WERI-Rb-1 (cell line): ENCODE results near the gene SOST.

Experiments used
- DNase-seq: peaks from one replicate; pipeline ENCODE4 v3.0.0-alpha.2; 2020
- H3K27ac ChIP-seq: fragments of 250-450 bp; sonication (Bioruptor Pico); 2 replicates; pipeline ENCODE4 v1.5.1; 2020; ENCODE audit warnings: mild to moderate bottlenecking, moderate library complexity
- H3K27me3 ChIP-seq: fragments of 250-450 bp; sonication (Bioruptor Pico); 2 replicates; pipeline ENCODE4 v1.5.1; 2021; ENCODE audit warnings: mild to moderate bottlenecking, low read depth, moderate library complexity; ENCODE audit not compliant: insufficient read depth, severe bottlenecking
- H3K36me3 ChIP-seq: fragments of 250-450 bp; sonication (Bioruptor Pico); 2 replicates; pipeline ENCODE4 v1.5.1; 2020; ENCODE audit warnings: mild to moderate bottlenecking, moderate library complexity
- H3K4me3 ChIP-seq: 2 replicates; pipeline ENCODE4 v1.5.1; 2011; ENCODE audit warnings: low read depth, mild to moderate bottlenecking, control low read depth, low read length
- H3K9me3 ChIP-seq: fragments of 250-450 bp; sonication (Bioruptor Pico); 2 replicates; pipeline ENCODE4 v1.5.1; 2021; ENCODE audit warnings: mild to moderate bottlenecking, moderate library complexity; ENCODE audit not compliant: severe bottlenecking
- TF ChIP-seq, protein P1 (sequence below): IDR thresholded peaks from 2 replicates; pipeline ENCODE4 v1.5.1; 2011; ENCODE audit warnings: low read depth, mild to moderate bottlenecking, control low read depth, inconsistent platforms, low read length

SOST gene

DNA sequence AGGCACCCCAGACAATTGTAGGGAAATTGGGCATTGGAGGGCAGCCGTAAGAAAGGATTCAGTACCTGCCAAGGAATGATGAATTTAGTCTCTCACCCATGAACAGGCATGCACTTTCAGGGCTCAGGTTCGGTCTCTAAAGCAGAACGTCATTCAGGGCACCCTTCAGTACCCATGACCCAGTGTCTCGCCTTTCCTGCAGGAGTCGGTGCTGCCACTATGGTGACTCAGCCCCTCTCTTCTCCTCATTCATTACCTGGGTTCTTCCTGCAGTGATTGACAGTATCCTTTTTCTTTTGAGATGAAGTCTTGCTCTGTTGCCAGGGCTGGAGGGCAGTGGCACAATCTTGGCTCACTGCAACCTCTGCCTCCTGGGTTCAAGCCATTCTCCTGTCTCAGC, 8.4 kb downstream of the SOST start:
- no peak overlapping the region for H3K27ac ChIP-seq
- no peaks in the 10 kb centered on the region for H3K36me3 ChIP-seq
- no peak overlapping the region for H3K4me3 ChIP-seq
- TF ChIP-seq, protein P1, sequence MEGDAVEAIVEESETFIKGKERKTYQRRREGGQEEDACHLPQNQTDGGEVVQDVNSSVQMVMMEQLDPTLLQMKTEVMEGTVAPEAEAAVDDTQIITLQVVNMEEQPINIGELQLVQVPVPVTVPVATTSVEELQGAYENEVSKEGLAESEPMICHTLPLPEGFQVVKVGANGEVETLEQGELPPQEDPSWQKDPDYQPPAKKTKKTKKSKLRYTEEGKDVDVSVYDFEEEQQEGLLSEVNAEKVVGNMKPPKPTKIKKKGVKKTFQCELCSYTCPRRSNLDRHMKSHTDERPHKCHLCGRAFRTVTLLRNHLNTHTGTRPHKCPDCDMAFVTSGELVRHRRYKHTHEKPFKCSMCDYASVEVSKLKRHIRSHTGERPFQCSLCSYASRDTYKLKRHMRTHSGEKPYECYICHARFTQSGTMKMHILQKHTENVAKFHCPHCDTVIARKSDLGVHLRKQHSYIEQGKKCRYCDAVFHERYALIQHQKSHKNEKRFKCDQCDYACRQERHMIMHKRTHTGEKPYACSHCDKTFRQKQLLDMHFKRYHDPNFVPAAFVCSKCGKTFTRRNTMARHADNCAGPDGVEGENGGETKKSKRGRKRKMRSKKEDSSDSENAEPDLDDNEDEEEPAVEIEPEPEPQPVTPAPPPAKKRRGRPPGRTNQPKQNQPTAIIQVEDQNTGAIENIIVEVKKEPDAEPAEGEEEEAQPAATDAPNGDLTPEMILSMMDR, result no peak
- no peaks in the 10 kb centered on the region for H3K9me3 ChIP-seq
- no peak for DNase-seq
- H3K27me3 ChIP-seq, result no peaks in the 10 kb centered on the region

DNA sequence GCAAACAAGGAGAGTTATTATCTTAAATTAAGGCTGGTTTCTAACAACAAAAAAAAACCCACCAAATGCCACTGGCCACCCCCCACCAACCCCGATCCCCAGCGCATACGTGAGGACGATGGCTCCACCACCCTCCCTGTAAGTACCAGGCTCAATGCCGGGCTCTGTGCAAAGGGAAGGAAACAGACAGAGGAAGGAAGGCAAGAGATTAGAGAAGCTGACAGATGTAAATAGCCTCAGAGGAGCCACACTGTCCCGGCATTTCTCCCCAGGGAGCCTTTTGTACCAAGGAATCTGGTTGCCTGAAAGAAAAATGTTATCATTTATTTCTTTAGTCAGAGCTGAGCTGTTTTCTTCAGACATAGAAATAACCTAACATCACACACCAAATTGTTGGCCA, 13.1 kb downstream of the SOST start:
- peaks cover 6% of the 10 kb centered on the region for H3K9me3 ChIP-seq
- peak overlapping the region; percentile 9; the same call in 1 of the 2 replicates for H3K27ac ChIP-seq
- H3K4me3 ChIP-seq, result no peak overlapping the region
- TF ChIP-seq, protein P1, result no peak
- H3K36me3 ChIP-seq, result no peaks in the 10 kb centered on the region
- DNase-seq, result peak; percentile 72
- H3K27me3 ChIP-seq, result no peaks in the 10 kb centered on the region

DNA sequence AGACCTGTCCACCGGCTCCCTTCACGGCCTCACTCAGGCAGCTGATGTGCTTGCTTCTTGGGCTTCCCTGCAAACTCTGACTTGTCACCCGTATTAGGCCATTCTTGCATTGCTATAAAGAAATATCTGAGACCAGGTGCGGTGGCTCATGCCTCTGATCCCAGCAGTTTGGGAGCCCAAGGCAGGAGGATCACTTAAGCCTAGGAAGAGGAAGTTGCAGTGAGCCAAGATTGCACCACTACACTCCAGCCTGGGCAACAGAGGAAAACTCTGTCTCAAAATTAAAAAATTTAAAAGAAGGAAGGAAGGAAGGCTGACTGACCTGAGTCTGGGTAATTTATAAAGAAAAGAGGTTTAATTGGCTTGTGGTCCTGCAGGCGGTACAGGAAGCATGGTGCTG, 17.0 kb downstream of the SOST start:
- no peak overlapping the region for H3K27ac ChIP-seq
- DNase-seq, result no peak
- no peaks in the 10 kb centered on the region for H3K27me3 ChIP-seq
- no peaks in the 10 kb centered on the region for H3K36me3 ChIP-seq
- H3K9me3 ChIP-seq, result peaks cover 6% of the 10 kb centered on the region
- H3K4me3 ChIP-seq, result no peak overlapping the region
- TF ChIP-seq, protein P1, result no peak

- H3K9me3 ChIP-seq, result peaks cover 6% of the 10 kb centered on the region
- no peak overlapping the region for H3K27ac ChIP-seq
- TF ChIP-seq, protein P1, result no peak
- H3K27me3 ChIP-seq, result no peaks in the 10 kb centered on the region
- no peaks in the 10 kb centered on the region for H3K36me3 ChIP-seq
- no peak overlapping the region for H3K4me3 ChIP-seq
- DNase-seq, result no peak
These were observed 18.1 kb downstream of the SOST start for GRCh38 chr17:43740541-43740940.

GRCh38 chr17:43737722-43738121, 20.9 kb downstream of the SOST start:
- Histone ChIP-seq H3K27me3 (no peaks in the 10 kb centered on the region), H3K27ac (no peak overlapping the region), H3K36me3 (no peaks in the 10 kb centered on the region), H3K4me3 (no peak overlapping the region), H3K9me3 (peaks cover 12% of the 10 kb centered on the region)
- TF ChIP-seq, protein P1, result no peak
- DNase-seq, result no peak

DNA sequence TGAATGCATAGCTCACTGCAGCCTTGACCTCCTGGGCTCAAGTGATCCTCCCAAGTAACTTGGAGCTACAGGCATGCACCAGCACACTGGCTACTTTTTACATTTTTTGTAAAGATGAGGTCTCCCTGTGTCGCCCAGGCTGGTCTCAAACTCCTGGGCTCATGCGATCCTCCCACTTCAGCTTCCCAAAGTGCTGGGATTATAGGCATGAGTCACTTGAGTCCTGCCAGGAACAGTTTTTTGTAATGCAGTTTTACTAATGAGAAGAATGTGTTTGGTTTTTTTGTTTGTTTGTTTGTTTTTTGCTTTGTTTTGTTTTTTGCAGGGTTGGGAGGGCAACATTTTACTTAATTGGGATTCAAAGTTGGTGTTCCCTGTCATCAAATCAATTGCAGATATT, 22.2 kb downstream of the SOST start:
- Histone ChIP-seq H3K9me3 (peaks cover 11% of the 10 kb centered on the region), H3K27me3 (no peaks in the 10 kb centered on the region), H3K27ac (no peak overlapping the region), H3K4me3 (no peak overlapping the region), H3K36me3 (no peaks in the 10 kb centered on the region)
- TF ChIP-seq, protein P1, result no peak
- DNase-seq, result no peak
